NCI-H1436 treated with DMSO at 0.1 percent for 48 hours (cell line): ENCODE measurements around the gene ZFTA.
"Not testable (repeated sequence)": the region's sequence is repeated elsewhere in the genome, so short reads cannot be mapped to it uniquely, and the experiment has no call there.

Experiments
- DNase-seq: peaks from one replicate; lab custom pipeline; 2025; lab: John Stamatoyannopoulos, UW

Gene ZFTA

GRCh38 chr11:63768237-63769041 lies at the start of gene ZFTA:
Gene ZFTA, minus strand, starts transcription at chr11:63768775. Its CDS starts 153 bp downstream, at chr11:63768622.
- DNase-seq, result no peak

GRCh38 chr11:63817758-63818498 lies 49.4 kb upstream of the ZFTA start:
- DNase-seq, result no peak

GRCh38 chr11:63816732-63817131 lies 48.2 kb upstream of the ZFTA start:
- no peak for DNase-seq

DNA sequence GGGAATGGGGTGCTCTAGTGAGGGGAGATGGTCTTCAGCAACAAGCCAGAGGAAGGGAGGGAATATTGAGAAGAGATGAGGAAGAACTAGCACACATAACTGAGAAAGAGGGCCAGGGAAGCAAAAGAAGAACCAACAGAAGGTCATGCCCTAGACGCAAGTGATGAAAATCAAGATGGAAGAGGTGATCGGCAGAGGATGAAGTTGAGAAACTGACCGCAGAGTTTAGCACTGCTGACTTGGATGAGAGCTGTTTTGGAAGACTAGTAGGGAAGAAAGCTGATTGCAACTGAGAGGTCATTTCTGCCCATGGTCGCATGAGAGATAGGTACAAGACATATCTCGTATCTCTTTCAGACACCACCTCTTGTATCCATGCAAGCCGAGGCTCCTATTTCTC lies 47.6 kb upstream of the ZFTA start:
- no peak for DNase-seq

DNA sequence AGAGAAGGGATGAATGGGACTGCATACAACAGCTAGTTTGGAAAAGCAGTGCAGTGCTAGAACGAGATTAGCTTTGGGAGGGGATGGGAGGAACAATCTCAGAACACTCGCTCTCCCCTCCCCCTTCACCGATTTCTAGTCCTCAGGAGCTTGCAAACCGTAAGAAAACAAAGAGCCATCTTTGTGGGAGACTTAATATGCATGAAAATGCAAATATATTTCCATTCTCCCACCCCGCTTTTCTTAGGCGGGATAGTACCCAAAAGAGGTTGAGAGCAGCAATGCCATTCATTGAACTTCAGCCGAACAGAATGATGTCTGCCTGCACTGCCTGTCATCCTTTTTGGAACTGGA lies 45.8 kb upstream of the ZFTA start:
- no peak for DNase-seq

- DNase-seq, result no peak
Measured at GRCh38 chr11:63813563-63814382, 45.2 kb upstream of the ZFTA start.

GRCh38 chr11:63813035-63813562 lies 44.5 kb upstream of the ZFTA start, which contains the start of gene SPINDOC:
Gene SPINDOC, plus strand, starts transcription at chr11:63813456. Its CDS starts 231 bp downstream, at chr11:63813687.
- peak; percentile 37 for DNase-seq

GRCh38 chr11:63811522-63811921 lies 42.9 kb upstream of the ZFTA start:
- no peak for DNase-seq

GRCh38 chr11:63810383-63810782 lies 41.8 kb upstream of the ZFTA start:
- not testable (repeated sequence) for DNase-seq

DNA sequence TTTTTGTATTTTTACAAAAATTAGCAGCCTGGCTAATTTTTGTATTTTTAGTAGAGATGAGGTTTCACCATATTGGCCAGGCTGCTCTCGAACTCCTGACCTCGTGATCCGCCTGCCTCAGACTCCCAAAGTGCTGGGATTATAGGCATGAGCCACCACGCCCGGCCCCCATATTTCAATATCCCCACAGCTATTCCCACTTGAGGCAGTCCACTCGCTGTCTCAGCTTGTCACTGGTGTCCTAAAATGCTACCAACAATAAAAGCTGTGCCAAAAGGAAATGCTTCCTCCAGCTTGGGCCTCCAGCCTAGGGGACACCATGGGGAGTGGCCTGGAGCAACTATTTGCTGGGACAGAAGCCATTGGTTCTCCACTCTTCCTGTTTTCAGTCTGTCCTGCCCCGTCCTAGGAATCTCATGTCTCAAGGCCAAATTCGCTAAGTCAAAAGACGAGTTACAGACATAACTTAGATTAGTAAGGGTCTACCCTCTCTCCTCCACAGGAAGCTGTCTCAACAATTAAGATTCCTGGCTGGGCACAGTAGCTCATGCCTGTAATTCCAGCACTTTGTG lies 37.4 kb upstream of the ZFTA start:
- DNase-seq, result no peak

GRCh38 chr11:63804259-63804658 lies 35.7 kb upstream of the ZFTA start:
- no peak for DNase-seq

DNA sequence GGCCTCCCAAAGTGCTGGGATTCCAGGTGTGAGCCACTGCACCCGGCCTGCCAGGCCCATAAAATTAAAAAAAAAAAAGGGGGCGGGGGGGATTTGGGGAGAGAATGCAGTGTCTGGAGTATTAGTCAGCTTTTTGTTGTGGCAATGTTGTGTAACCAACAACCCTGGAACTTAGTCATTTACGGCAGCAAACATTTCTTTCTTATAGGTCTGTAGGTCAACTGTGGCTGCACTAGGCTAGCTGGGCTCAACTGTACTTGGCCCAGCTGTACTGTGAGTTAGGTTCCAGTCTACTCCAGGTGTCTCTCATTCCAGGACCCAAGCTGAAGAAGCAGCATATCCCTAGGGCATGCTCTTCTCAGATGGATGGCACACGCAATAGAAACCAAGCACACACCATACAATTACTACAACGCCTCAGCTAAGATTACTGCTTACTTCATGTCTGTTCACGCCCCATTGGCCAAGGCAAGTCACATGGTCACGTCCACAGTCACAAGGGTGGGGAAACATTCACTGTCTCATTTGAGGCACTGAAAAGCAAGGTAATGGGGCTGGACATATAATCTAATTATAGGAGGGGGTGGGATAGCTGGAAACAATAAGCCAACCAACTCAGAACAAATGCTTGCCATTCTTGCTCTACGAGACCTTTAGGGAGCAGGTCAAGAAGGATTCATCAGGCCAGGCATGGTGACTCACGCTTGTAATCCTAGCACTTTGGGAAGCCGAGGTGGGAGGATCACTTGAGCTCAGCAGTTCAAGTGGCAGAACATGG lies 34.3 kb upstream of the ZFTA start:
- DNase-seq, result peak; percentile 69

- DNase-seq, result no peak
Measured at GRCh38 chr11:63800921-63801320, 32.3 kb upstream of the ZFTA start.

GRCh38 chr11:63795066-63795465 lies 26.5 kb upstream of the ZFTA start:
- DNase-seq, result no peak

- no peak for DNase-seq
Measured at GRCh38 chr11:63793161-63793560, 24.6 kb upstream of the ZFTA start.

DNA sequence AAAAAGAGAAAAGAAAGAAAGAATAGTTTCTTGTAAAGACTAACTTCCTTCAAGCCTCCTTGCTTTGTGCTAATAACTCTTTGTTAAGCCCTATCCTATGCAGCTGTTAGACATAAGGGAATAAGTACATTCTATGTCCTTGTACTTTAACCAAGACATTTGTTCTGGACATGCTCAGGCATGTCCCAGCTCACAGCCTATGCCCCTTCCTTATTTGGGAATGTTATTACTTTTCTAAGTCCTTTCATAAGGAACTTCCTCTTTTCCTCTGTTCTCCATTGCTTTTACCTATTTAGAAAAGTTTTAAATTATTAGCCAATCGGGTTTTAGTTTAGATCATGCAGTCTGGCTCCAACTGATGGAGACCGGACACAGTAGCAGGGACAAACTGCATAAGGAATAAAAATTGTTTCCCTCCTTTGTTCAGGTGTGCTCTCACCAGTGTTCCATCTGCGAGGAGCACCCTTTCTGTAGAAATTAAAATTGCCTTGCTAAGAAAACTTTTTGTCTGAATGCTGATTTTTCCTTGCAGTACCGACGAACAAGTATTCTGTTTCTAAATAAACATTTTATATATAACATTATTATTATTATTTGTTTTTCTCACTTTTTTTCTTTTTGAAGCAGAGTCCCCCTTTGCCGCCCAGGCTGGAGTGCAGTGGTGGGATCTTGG lies 23.1 kb upstream of the ZFTA start:
- no peak for DNase-seq

- no peak for DNase-seq
Measured at GRCh38 chr11:63785823-63786222, 17.2 kb upstream of the ZFTA start.

GRCh38 chr11:63783925-63784592 lies 15.5 kb upstream of the ZFTA start:
- DNase-seq, result no peak

- DNase-seq, result no peak
Measured at GRCh38 chr11:63782749-63783148, 14.2 kb upstream of the ZFTA start.

GRCh38 chr11:63779039-63779438 lies 10.5 kb upstream of the ZFTA start:
- no peak for DNase-seq
